ENCODE results near the gene EHBP1L1. TPM values are rescaled to one million over a fixed set of nuclear protein-coding genes. Genes with fewer than 3 reads are reported as not detected.

EHBP1L1 gene
- total RNA-seq, 2 experiments from 2014 or later: 59.7 to 71.6 TPM

GRCh38 chr11:65577756-65578109 lies 1.9 kb downstream of the EHBP1L1 start:
- BruUV-seq (replicated peaks): no TSS peak
- intact Hi-C loops (cut with micrococcal nuclease; ENCODE audit: unreplicated experiment): loop anchor here (10.0 kb wide), 1 partner anchor 723 kb away; no protein-coding TSS in a partner anchor
- CTCF ChIA-PET (ENCODE audit: unreplicated experiment): interaction anchor here (1.1 to 2.1 kb wide), 2 partner anchors 10 to 16 kb away, joined by 4 to 11 read pairs; no protein-coding TSS in a partner anchor
- Histone ChIP-seq H3K9me3 (ENCODE audit: low read length) (no peaks in the 10 kb centered on the region), H3K79me2 (ENCODE audit: insufficient read depth, low read depth, low read length) (peaks cover 9% of the 10 kb centered on the region; the same call in 1 of the 2 replicates), H3K4me3 (ENCODE audit: low read depth, low read length, poor library complexity, severe bottlenecking) (peak overlapping the region; percentile 94), H2AFZ (ENCODE audit: low read length) (no peak overlapping the region), H4K20me1 (ENCODE audit: insufficient read depth, low read length) (no peaks in the 10 kb centered on the region), H3K9me2 (ENCODE audit: insufficient read depth, low read length) (no peaks in the 10 kb centered on the region), H3K4me1 (ENCODE audit: insufficient read depth, low read length, poor library complexity, severe bottlenecking) (peaks cover 43% of the 10 kb centered on the region), H3K27ac (ENCODE audit: low read depth, low read length, poor library complexity, severe bottlenecking) (peak overlapping the region; percentile 54), H3K4me2 (ENCODE audit: low read length) (peak overlapping the region; percentile 94), H3K36me3 (ENCODE audit: insufficient read depth, low read length) (peaks cover 29% of the 10 kb centered on the region)
- no peak for DNase-seq (ENCODE audit: low spot score)
- TF ChIP-seq, protein P1, sequence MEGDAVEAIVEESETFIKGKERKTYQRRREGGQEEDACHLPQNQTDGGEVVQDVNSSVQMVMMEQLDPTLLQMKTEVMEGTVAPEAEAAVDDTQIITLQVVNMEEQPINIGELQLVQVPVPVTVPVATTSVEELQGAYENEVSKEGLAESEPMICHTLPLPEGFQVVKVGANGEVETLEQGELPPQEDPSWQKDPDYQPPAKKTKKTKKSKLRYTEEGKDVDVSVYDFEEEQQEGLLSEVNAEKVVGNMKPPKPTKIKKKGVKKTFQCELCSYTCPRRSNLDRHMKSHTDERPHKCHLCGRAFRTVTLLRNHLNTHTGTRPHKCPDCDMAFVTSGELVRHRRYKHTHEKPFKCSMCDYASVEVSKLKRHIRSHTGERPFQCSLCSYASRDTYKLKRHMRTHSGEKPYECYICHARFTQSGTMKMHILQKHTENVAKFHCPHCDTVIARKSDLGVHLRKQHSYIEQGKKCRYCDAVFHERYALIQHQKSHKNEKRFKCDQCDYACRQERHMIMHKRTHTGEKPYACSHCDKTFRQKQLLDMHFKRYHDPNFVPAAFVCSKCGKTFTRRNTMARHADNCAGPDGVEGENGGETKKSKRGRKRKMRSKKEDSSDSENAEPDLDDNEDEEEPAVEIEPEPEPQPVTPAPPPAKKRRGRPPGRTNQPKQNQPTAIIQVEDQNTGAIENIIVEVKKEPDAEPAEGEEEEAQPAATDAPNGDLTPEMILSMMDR (conservative IDR thresholded peaks at IDR 0.05; ENCODE audit: low read length): no peak
- TF ChIP-seq EZH2phosphoT487 (IDR thresholded peaks at IDR 0.05; ENCODE audit: borderline replicate concordance, low read depth, low read length): no peak
- POLR2A ChIA-PET: interaction anchor here (0.5 to 2.7 kb wide), 3 partner anchors 10 to 37 kb away, joined by 3 to 17 read pairs (median 4); partner anchors contain the start of gene PCNX3

GRCh38 chr11:65578134-65578533 lies 2.3 kb downstream of the EHBP1L1 start:
- Histone ChIP-seq H3K9me3 (ENCODE audit: low read length) (no peaks in the 10 kb centered on the region), H3K36me3 (ENCODE audit: insufficient read depth, low read length) (peaks cover 28% of the 10 kb centered on the region), H3K4me1 (ENCODE audit: insufficient read depth, low read length, poor library complexity, severe bottlenecking) (peaks cover 41% of the 10 kb centered on the region), H3K27ac (ENCODE audit: low read depth, low read length, poor library complexity, severe bottlenecking) (peak overlapping the region; percentile 54), H3K9me2 (ENCODE audit: insufficient read depth, low read length) (no peaks in the 10 kb centered on the region), H3K79me2 (ENCODE audit: insufficient read depth, low read depth, low read length) (peaks cover 9% of the 10 kb centered on the region; the same call in 1 of the 2 replicates), H3K4me2 (ENCODE audit: low read length) (peak overlapping the region; percentile 94; the same call in 1 of the 2 replicates), H4K20me1 (ENCODE audit: insufficient read depth, low read length) (no peaks in the 10 kb centered on the region), H3K4me3 (ENCODE audit: low read depth, low read length, poor library complexity, severe bottlenecking) (no peak overlapping the region), H2AFZ (ENCODE audit: low read length) (no peak overlapping the region)
- ChIA-PET CTCF (ENCODE audit: unreplicated experiment) (interaction anchor here (1.1 to 2.1 kb wide), 2 partner anchors 9 to 16 kb away, joined by 4 to 11 read pairs; no protein-coding TSS in a partner anchor), POLR2A (interaction anchor here (0.5 to 2.7 kb wide), 2 partner anchors 10 to 14 kb away, joined by 3 to 17 read pairs; no protein-coding TSS in a partner anchor)
- TF ChIP-seq EZH2phosphoT487 (IDR thresholded peaks at IDR 0.05; ENCODE audit: borderline replicate concordance, low read depth, low read length): no peak
- TF ChIP-seq, protein P1 (conservative IDR thresholded peaks at IDR 0.05; ENCODE audit: low read length): no peak
- intact Hi-C loops (cut with micrococcal nuclease; ENCODE audit: unreplicated experiment): loop anchor here (10.0 kb wide), 1 partner anchor 723 kb away; no protein-coding TSS in a partner anchor
- BruUV-seq (replicated peaks): no TSS peak
- no peak for DNase-seq (ENCODE audit: low spot score)

- Histone ChIP-seq H2AFZ (ENCODE audit: low read length) (no peak overlapping the region), H3K79me2 (ENCODE audit: insufficient read depth, low read depth, low read length) (peaks cover 9% of the 10 kb centered on the region; the same call in 1 of the 2 replicates), H3K9me2 (ENCODE audit: insufficient read depth, low read length) (no peaks in the 10 kb centered on the region), H3K4me2 (ENCODE audit: low read length) (no peak overlapping the region; the same call in 1 of the 2 replicates), H3K9me3 (ENCODE audit: low read length) (no peaks in the 10 kb centered on the region), H3K27ac (ENCODE audit: low read depth, low read length, poor library complexity, severe bottlenecking) (no peak overlapping the region), H3K4me1 (ENCODE audit: insufficient read depth, low read length, poor library complexity, severe bottlenecking) (peaks cover 35% of the 10 kb centered on the region), H4K20me1 (ENCODE audit: insufficient read depth, low read length) (no peaks in the 10 kb centered on the region), H3K4me3 (ENCODE audit: low read depth, low read length, poor library complexity, severe bottlenecking) (no peak overlapping the region), H3K36me3 (ENCODE audit: insufficient read depth, low read length) (peaks cover 23% of the 10 kb centered on the region)
- POLR2A ChIA-PET: interaction anchor here (1.3 kb wide), 1 partner anchor 9 kb away, joined by 7 read pairs; no protein-coding TSS in a partner anchor
- no peak for DNase-seq (ENCODE audit: low spot score)
- BruUV-seq (replicated peaks): no TSS peak
- TF ChIP-seq, protein P1 (conservative IDR thresholded peaks at IDR 0.05; ENCODE audit: low read length): no peak
- TF ChIP-seq EZH2phosphoT487 (IDR thresholded peaks at IDR 0.05; ENCODE audit: borderline replicate concordance, low read depth, low read length): no peak
- intact Hi-C loops (cut with micrococcal nuclease; ENCODE audit: unreplicated experiment): loop anchor here (10.0 kb wide), 1 partner anchor 724 kb away; no protein-coding TSS in a partner anchor
- CTCF ChIA-PET (ENCODE audit: unreplicated experiment): no interaction called here
Measured at GRCh38 chr11:65578667-65579066, 2.8 kb downstream of the EHBP1L1 start.

Data from OCI-LY7 (cell line).